HepG2 (cell line): Measurements from ENCODE around the gene BRINP1. TPM values are rescaled to one million over a fixed set of nuclear protein-coding genes. Genes with fewer than 3 reads are reported as not detected.

Experiments
- ATAC-seq: fragments of 200-7000 bp; cut with Tn5 transposase; 3 replicates; pipeline ENCODE4 v1.9.1; 2020; ENCODE audit warnings: mild to moderate bottlenecking, moderate library complexity
- BruUV-seq: library from RNA; stranded (reverse); fragments of 400-500 nt; replicated peaks from 2 replicates; lab custom pipeline; 2021; lab: Mats Ljungman, UMichigan
- CTCF ChIA-PET: fragments of 300-600 bp; formaldehyde crosslinking; extraction: SDS; loops from one replicate; lab custom pipeline; 2021; ENCODE audit warnings: low total read pairs, inconsistent platforms, low intra/inter-chr PET ratio; lab: Yijun Ruan, JAX
- POLR2A ChIA-PET: fragments of 350-600 bp; sonication (Branson Sonifier 250); formaldehyde crosslinking; loops from one replicate; lab custom pipeline; 2020; ENCODE audit warnings: antibody characterized with exemption, inconsistent platforms; lab: Yijun Ruan, JAX
- DNase-seq: peaks from one replicate; pipeline ENCODE4 v3.0.0-alpha.2; 2015; ENCODE audit warnings: low spot score
- FAIRE-seq: peaks from 3 replicates; lab custom pipeline; 2011; peaks lifted over from hg19 to GRCh38; lab: Jason Lieb, UNC
- H2AFZ ChIP-seq: one replicate; pipeline ENCODE4 v1.6.1; 2011; ENCODE audit warnings: low read length, inconsistent platforms
- H3K27ac ChIP-seq: fragments of 300-600 bp; 3 replicates; pipeline ENCODE4 v1.8.0; 2011; ENCODE audit warnings: mixed run types, mild to moderate bottlenecking, mixed read lengths, low read length, inconsistent platforms; ENCODE audit not compliant: insufficient read depth; ENCODE audit errors: extremely low read length
- H3K27me3 ChIP-seq, 2 experiments: fragments of 200-600 bp in 1 of 2; 2 replicates in 1 of 2; 3 replicates in 1 of 2; pipeline versions ENCODE4 v1.6.0 to v1.8.0; 2011; ENCODE audit warnings: low read length in 2 of 2, mild to moderate bottlenecking in 2 of 2, moderate library complexity in 2 of 2, inconsistent platforms in 1 of 2; ENCODE audit not compliant: insufficient read depth in 2 of 2, control insufficient read depth in 1 of 2
- H3K36me3 ChIP-seq, 2 experiments: fragments of 200-600 bp in 1 of 2; replicated peaks in 1 of 2; 2 replicates in 1 of 2; 3 replicates in 1 of 2; pipeline versions ENCODE4 v1.5.1 to v1.8.0; 2011; ENCODE audit warnings: low read length in 2 of 2, inconsistent platforms in 1 of 2; ENCODE audit not compliant: insufficient read depth in 2 of 2, control insufficient read depth in 1 of 2
- H3K4me1 ChIP-seq: 2 replicates; pipeline ENCODE4 v1.5.1; 2012; ENCODE audit warnings: low read length, inconsistent platforms; ENCODE audit not compliant: insufficient read depth
- H3K4me2 ChIP-seq: 2 replicates; pipeline ENCODE4 v1.6.0; 2011; ENCODE audit warnings: low read depth, low read length, inconsistent platforms
- H3K4me3 ChIP-seq, 3 experiments: fragments of 200-600 bp in 1 of 3; sonication (generic), shearing (Covaris generic) in 1 of 3; replicated peaks in 1 of 3; 2 replicates each; pipeline ENCODE4 v1.5.1; 2011 to 2016; ENCODE audit warnings: low read length in 3 of 3, inconsistent platforms in 2 of 3, low read depth in 2 of 3, mild to moderate bottlenecking in 2 of 3, control low read depth in 1 of 3, mixed read lengths in 1 of 3; ENCODE audit not compliant: insufficient read depth in 1 of 3
- H3K79me2 ChIP-seq: one replicate; pipeline ENCODE4 v1.6.1; 2011; ENCODE audit warnings: low read length, inconsistent platforms; ENCODE audit not compliant: insufficient read depth
- H3K9ac ChIP-seq: 2 replicates; pipeline ENCODE4 v1.6.0; 2011; ENCODE audit warnings: mild to moderate bottlenecking, low read depth, low read length, inconsistent platforms; ENCODE audit not compliant: insufficient read depth
- H3K9me3 ChIP-seq: 2 replicates; pipeline ENCODE4 v1.5.1; 2012; ENCODE audit warnings: mild to moderate bottlenecking, low read length
- H4K20me1 ChIP-seq: 2 replicates; pipeline ENCODE4 v1.6.0; 2011; ENCODE audit warnings: inconsistent platforms, mild to moderate bottlenecking, low read length, moderate library complexity; ENCODE audit not compliant: insufficient read depth
- ATF5 ChIP-seq: sonication (generic); formaldehyde crosslinking; IDR thresholded peaks from 2 replicates; pipeline ENCODE4 v1.4.0; 2020; ENCODE audit warnings: mild to moderate bottlenecking, low read depth, missing genetic modification reagents
- ATF6 ChIP-seq: sonication (generic); formaldehyde crosslinking; conservative IDR thresholded peaks from 2 replicates; pipeline ENCODE4 v1.4.0; 2020; ENCODE audit warnings: missing genetic modification reagents
- FIP1L1 ChIP-seq: fragments of 200-400 bp; formaldehyde crosslinking; IDR thresholded peaks from 2 replicates; pipeline ENCODE4 v1.6.1; 2018; ENCODE audit warnings: low read depth, mild to moderate bottlenecking, low read length, moderate library complexity, borderline replicate concordance; ENCODE audit not compliant: insufficient read depth
- GPBP1L1 ChIP-seq: sonication (generic); formaldehyde crosslinking; IDR thresholded peaks from 2 replicates; pipeline ENCODE4 v1.5.0; 2020; ENCODE audit warnings: mild to moderate bottlenecking, missing genetic modification reagents
- HNRNPLL ChIP-seq: fragments of 200-400 bp; formaldehyde crosslinking; IDR thresholded peaks from 2 replicates; pipeline ENCODE4 v1.6.1; 2017; ENCODE audit warnings: mild to moderate bottlenecking, low read depth, low read length; ENCODE audit not compliant: poor library complexity, severe bottlenecking
- HOMEZ ChIP-seq: IDR thresholded peaks from 2 replicates; pipeline ENCODE4 v1.6.1; 2016; ENCODE audit warnings: low read depth
- IKZF1 ChIP-seq: fragments of 450-650 bp; IDR thresholded peaks from 2 replicates; pipeline ENCODE4 v1.7.1; 2016
- KDM2A ChIP-seq: sonication (generic); formaldehyde crosslinking; IDR thresholded peaks from 2 replicates; pipeline ENCODE4 v1.4.0; 2020; ENCODE audit warnings: low read depth, missing genetic modification reagents, borderline replicate concordance
- MAFG ChIP-seq: sonication (generic); formaldehyde crosslinking; IDR thresholded peaks from 2 replicates; pipeline ENCODE4 v1.5.1; 2020; ENCODE audit warnings: mild to moderate bottlenecking, missing genetic modification reagents
- MYC ChIP-seq: sonication (generic); formaldehyde crosslinking; IDR thresholded peaks from 2 replicates; pipeline ENCODE4 v1.9.0; 2021; ENCODE audit warnings: missing genetic modification reagents, borderline replicate concordance
- RBM39 ChIP-seq: fragments of 200-400 bp; formaldehyde crosslinking; IDR thresholded peaks from one replicate; pipeline ENCODE4 v1.6.1; 2018; ENCODE audit warnings: antibody characterized with exemption, mild to moderate bottlenecking, low read depth, low read length; ENCODE audit not compliant: poor library complexity, severe bottlenecking
- RORA ChIP-seq: sonication (generic); formaldehyde crosslinking; IDR thresholded peaks from 2 replicates; pipeline ENCODE4 v1.5.0; 2020; ENCODE audit warnings: mild to moderate bottlenecking, missing genetic modification reagents, moderate library complexity
- SP140L ChIP-seq: sonication (generic); formaldehyde crosslinking; IDR thresholded peaks from 2 replicates; pipeline ENCODE4 v1.4.0; 2020; ENCODE audit warnings: missing genetic modification reagents, borderline replicate concordance
- ZNF788 ChIP-seq: sonication (generic); formaldehyde crosslinking; IDR thresholded peaks from 2 replicates; pipeline ENCODE4 v1.5.0; 2020; ENCODE audit warnings: mild to moderate bottlenecking, missing genetic modification reagents, borderline replicate concordance
- in situ Hi-C: cut with HindIII; loops from 2 replicates; pipeline ENCODE4 v1.10.0; 2017; ENCODE audit warnings: low pct_unique_long_range_greater_than_20kb; ENCODE audit not compliant: extremely low pct_ligation_motif_present
- intact Hi-C: fragments of 100-400 bp; cut with micrococcal nuclease; formaldehyde crosslinking; loops from one replicate; pipeline ENCODE4 v1.10.0; 2022; ENCODE audit not compliant: unreplicated experiment
- polyA plus RNA-seq, 8 experiments: library from polyadenylated mRNA; depleted of rRNA in 3 of 8; stranded (reverse) in 7 of 8; unstranded in 1 of 8; fragments of >200 nt; fragmentation: Illumina TruSeq in 4 of 8; extraction: Trizol in 4 of 8; gene quantifications; 2 replicates each; pipeline versions ENCODE4 v1.2.1 to v1.2.3, GENCODE V29; 2011 to 2016; ENCODE audit warnings: low read depth in 4 of 8, missing spikeins in 1 of 8, mixed read lengths in 1 of 8; ENCODE audit not compliant: insufficient read depth in 1 of 8
- total RNA-seq, 5 experiments: library from RNA; depleted of rRNA; stranded (reverse); fragments of >200 nt; fragmentation: Illumina TruSeq; extraction: Trizol; gene quantifications; 2 replicates each; pipeline ENCODE4 v1.2.3, GENCODE V29; 2016; ENCODE audit warnings: low read depth in 1 of 5
- TF ChIP-seq, protein P1 (sequence below): sonication (generic); formaldehyde crosslinking; IDR thresholded peaks from 2 replicates; pipeline ENCODE4 v1.5.1; 2020; ENCODE audit warnings: mild to moderate bottlenecking, missing genetic modification reagents, moderate library complexity
- TF ChIP-seq, protein P2 (sequence below): sonication (generic); formaldehyde crosslinking; IDR thresholded peaks from 2 replicates; pipeline ENCODE4 v1.4.0; 2020; ENCODE audit warnings: low read depth, mild to moderate bottlenecking, missing genetic modification reagents

Gene BRINP1
- total and polyA plus RNA-seq, 2 of the 13 experiments (the other 11 are each of a cell fraction or from before 2014, with no cell fraction given) = not detected

- no TSS peak for BruUV-seq
These were observed 208.7 kb downstream of the BRINP1 start for GRCh38 chr9:119160551-119160950.

More at GRCh38 chr9:119160551-119160950, 208.7 kb downstream of the BRINP1 start:
- ChIA-PET POLR2A (no interaction called here), CTCF (no interaction called here)
- Histone ChIP-seq H3K27me3 (no peaks in the 10 kb centered on the region), H3K4me3 (no peak overlapping the region), H3K4me2 (no peak overlapping the region), H3K27ac (no peak overlapping the region), H3K9me3 (peaks cover 68% of the 10 kb centered on the region), H3K36me3 (no peaks in the 10 kb centered on the region), H3K79me2 (no peaks in the 10 kb centered on the region), H4K20me1 (no peaks in the 10 kb centered on the region), H3K4me1 (no peaks in the 10 kb centered on the region), H2AFZ (no peak overlapping the region), H3K9ac (no peak overlapping the region)
- in situ Hi-C loops = no loop called here
- intact Hi-C loops = no loop called here
- DNase-seq (no peak), ATAC-seq (no peak), FAIRE-seq (no peak)
- TF ChIP-seq SP140L (no peak), FIP1L1 (no peak), ATF6 (CRISPR knock-in tag) (no peak), ZNF788 (CRISPR knock-in tag) (no peak), RORA (no peak), GPBP1L1 (CRISPR knock-in tag) (no peak), RBM39 (no peak), KDM2A (CRISPR knock-in tag) (no peak), MYC (CRISPR knock-in tag) (no peak), HNRNPLL (no peak), ATF5 (CRISPR knock-in tag) (no peak), MAFG (CRISPR knock-in tag) (no peak), HOMEZ (CRISPR knock-in tag) (no peak), IKZF1 (no peak)
- TF ChIP-seq, protein P1, sequence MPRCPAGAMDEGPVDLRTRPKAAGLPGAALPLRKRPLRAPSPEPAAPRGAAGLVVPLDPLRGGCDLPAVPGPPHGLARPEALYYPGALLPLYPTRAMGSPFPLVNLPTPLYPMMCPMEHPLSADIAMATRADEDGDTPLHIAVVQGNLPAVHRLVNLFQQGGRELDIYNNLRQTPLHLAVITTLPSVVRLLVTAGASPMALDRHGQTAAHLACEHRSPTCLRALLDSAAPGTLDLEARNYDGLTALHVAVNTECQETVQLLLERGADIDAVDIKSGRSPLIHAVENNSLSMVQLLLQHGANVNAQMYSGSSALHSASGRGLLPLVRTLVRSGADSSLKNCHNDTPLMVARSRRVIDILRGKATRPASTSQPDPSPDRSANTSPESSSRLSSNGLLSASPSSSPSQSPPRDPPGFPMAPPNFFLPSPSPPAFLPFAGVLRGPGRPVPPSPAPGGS (CRISPR knock-in tag) = no peak
- TF ChIP-seq, protein P2, sequence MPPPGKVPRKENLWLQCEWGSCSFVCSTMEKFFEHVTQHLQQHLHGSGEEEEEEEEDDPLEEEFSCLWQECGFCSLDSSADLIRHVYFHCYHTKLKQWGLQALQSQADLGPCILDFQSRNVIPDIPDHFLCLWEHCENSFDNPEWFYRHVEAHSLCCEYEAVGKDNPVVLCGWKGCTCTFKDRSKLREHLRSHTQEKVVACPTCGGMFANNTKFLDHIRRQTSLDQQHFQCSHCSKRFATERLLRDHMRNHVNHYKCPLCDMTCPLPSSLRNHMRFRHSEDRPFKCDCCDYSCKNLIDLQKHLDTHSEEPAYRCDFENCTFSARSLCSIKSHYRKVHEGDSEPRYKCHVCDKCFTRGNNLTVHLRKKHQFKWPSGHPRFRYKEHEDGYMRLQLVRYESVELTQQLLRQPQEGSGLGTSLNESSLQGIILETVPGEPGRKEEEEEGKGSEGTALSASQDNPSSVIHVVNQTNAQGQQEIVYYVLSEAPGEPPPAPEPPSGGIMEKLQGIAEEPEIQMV = no peak
